Right lobe of liver (tissue), 6 donors: Measurements from ENCODE around the gene FGD5. TPM values are rescaled to one million over a fixed set of nuclear protein-coding genes. Genes with fewer than 3 reads are reported as not detected.

Experiments
- ATAC-seq, 4 donors: fragments of 200-7000 bp; cut with Tn5 transposase; one replicate each; pipeline ENCODE4 v1.9.1; 2020; ENCODE audit warnings: mild to moderate bottlenecking in 4 of 4, moderate library complexity in 4 of 4
- DNase-seq, 3 donors: peaks; one replicate each; pipeline ENCODE4 v3.0.0-alpha.2; 2020
- H3K27ac ChIP-seq, 3 donors: fragments of 200-600 bp; one replicate each; pipeline ENCODE4 v1.8.0; 2022
- H3K27me3 ChIP-seq, 2 donors: fragments of 200-600 bp; one replicate each; pipeline ENCODE4 v1.8.0; 2022
- H3K36me3 ChIP-seq, 4 donors: fragments of 200-600 bp; sonication (generic) in 1 of 4; one replicate each; pipeline versions ENCODE4 v1.5.1 to v1.8.0; 2017 to 2022; ENCODE audit warnings: control low read depth in 1 of 4
- H3K4me1 ChIP-seq, 4 donors: fragments of 200-600 bp; sonication (generic) in 1 of 4; one replicate each; pipeline versions ENCODE4 v1.5.1 to v1.8.0; 2017 to 2022; ENCODE audit warnings: control low read depth in 1 of 4
- H3K4me3 ChIP-seq, 3 donors: fragments of 200-600 bp; one replicate each; pipeline ENCODE4 v1.8.0; 2022
- H3K9me3 ChIP-seq, 4 donors: fragments of 200-600 bp; sonication (generic) in 1 of 4; one replicate each; pipeline versions ENCODE4 v1.5.1 to v1.8.0; 2017 to 2022; ENCODE audit warnings: control low read depth in 1 of 4
- POLR2A ChIP-seq: fragments of 450-650 bp; IDR thresholded peaks from one replicate; pipeline ENCODE4 v1.6.1; 2017; ENCODE audit warnings: antibody characterized with exemption, mild to moderate bottlenecking
- WGBS: methylation state at CpG from one replicate; pipeline ENCODE4 v1.1.6; 2018; ENCODE audit warnings: low coverage, low lambda C conversion rate; ENCODE audit not compliant: insufficient coverage; ENCODE audit errors: missing lambda C conversion rate; 5-methylcytosine and 5-hydroxymethylcytosine counted together
- intact Hi-C, 2 donors: fragments of 100-400 bp; cut with DNase I; formaldehyde crosslinking; loops; one replicate each; pipeline versions ENCODE4 v1.11.2 to v1.14.1; 2022
- long read RNA-seq: library from polyadenylated mRNA; unstranded; transcript quantifications from one replicate; pipeline ENCODE4 v2.0.0, GENCODE V29; 2019
- total RNA-seq, 6 experiments: library from RNA; depleted of rRNA in 2 of 6; stranded (reverse); fragments of >200 nt in 2 of 6; fragmentation: NEBNext Ultra II Directional in 3 of 6; extraction: Animal tissue kit (Norgen Biotek cat#: 25700) in 3 of 6; gene quantifications; one replicate each; pipeline versions ENCODE4 v1.1.0 to v1.2.4, GENCODE V29; 2016 to 2023
- TF ChIP-seq, protein P1 (sequence below), 4 donors: fragments of 200-600 bp in 3 of 4; fragments of 450-650 bp in 1 of 4; IDR thresholded peaks; one replicate each; pipeline versions ENCODE4 v1.5.1 to v1.8.0; 2016 to 2022; ENCODE audit warnings: antibody characterized with exemption in 4 of 4, mild to moderate bottlenecking in 2 of 4
- donor health status: DM: no; HTN: yes; CAD: no.
- donor health status: DM: no; HTN: no; CAD: no.
- donor health status: DM: no; HTN: no; CAD: no.
- donor health status: DM: no; HTN: yes; CAD: no.
- donor health status: DM: no; HTN: yes; CAD: no.

FGD5 gene
- total RNA-seq, result 1 to 10 TPM; 3.4 to 8.9 (median 5.9) TPM
- long read RNA-seq, result 0 reads

GRCh38 chr3:14818804-14819500 lies at the start of gene FGD5:
Gene FGD5 (plus strand): TSS chr3:14818962. CDS start chr3:14819072, 110 bp downstream.
- no peaks in the 10 kb centered on the region for H3K36me3 ChIP-seq
- no peaks in the 10 kb centered on the region for H3K27me3 ChIP-seq
- TF ChIP-seq, protein P1, sequence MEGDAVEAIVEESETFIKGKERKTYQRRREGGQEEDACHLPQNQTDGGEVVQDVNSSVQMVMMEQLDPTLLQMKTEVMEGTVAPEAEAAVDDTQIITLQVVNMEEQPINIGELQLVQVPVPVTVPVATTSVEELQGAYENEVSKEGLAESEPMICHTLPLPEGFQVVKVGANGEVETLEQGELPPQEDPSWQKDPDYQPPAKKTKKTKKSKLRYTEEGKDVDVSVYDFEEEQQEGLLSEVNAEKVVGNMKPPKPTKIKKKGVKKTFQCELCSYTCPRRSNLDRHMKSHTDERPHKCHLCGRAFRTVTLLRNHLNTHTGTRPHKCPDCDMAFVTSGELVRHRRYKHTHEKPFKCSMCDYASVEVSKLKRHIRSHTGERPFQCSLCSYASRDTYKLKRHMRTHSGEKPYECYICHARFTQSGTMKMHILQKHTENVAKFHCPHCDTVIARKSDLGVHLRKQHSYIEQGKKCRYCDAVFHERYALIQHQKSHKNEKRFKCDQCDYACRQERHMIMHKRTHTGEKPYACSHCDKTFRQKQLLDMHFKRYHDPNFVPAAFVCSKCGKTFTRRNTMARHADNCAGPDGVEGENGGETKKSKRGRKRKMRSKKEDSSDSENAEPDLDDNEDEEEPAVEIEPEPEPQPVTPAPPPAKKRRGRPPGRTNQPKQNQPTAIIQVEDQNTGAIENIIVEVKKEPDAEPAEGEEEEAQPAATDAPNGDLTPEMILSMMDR (IDR thresholded peaks at IDR 0.05), result no peak
- no peak for TF ChIP-seq POLR2A
- H3K4me1 ChIP-seq, result peaks cover 0 to 13% (median 0%) of the 10 kb centered on the region in 4 donors
- H3K9me3 ChIP-seq, result no peaks in the 10 kb centered on the region
- WGBS, result 78% methylated on average over 16 of the region's 25 CpGs
- no peak for ATAC-seq
- H3K27ac ChIP-seq, result no peak within 1 kb of the TSS
- DNase-seq, result no peak
- intact Hi-C loops, result no loop called here
- H3K4me3 ChIP-seq, result no peak within 1 kb of the TSS

DNA sequence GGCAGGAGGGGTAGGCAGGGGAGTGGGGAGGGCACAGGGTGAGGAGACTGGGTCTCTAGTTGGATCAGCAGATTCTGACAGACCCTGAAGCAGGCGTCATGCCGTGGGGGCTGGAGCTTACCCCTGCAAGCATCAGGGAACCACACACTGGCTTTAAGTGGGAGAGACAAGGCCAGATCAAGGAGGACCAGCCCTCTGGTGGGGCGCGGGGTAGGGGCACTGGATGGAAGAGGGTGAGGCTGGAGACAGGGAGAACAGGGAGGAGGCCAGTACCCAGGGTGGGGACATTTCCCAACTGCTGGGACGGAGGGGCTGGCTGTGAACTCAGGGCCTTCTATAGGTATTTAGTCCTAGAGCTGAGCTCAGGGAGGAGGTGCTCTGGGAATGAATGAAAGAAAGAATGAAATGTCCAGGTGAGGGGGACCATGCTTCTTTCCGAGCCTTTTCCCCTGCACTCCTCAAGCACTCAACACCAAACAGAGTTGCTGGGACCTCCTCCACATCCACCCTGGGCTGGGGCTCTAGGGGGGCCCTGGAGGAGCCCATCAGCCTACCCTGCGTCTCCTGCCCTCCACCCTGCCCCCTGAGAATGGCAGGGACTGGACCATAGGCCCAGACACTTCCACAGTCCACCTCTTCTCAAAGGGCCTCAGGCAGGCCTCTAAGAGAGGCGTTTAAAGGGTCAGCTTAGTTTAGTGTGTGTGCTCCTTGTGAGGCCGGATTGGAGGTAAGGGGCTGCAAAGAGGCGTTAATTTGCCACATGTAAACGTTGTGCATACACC lies 49.0 kb upstream of the FGD5 start:
- Histone ChIP-seq H3K36me3 (no peaks in the 10 kb centered on the region), H3K27me3 (no peaks in the 10 kb centered on the region), H3K9me3 (no peaks in the 10 kb centered on the region), H3K4me3 (no peak overlapping the region), H3K4me1 (no peaks in the 10 kb centered on the region), H3K27ac (no peak overlapping the region)
- 78% methylated on average over 5 of the region's 11 CpGs for WGBS
- TF ChIP-seq POLR2A, result no peak
- TF ChIP-seq, protein P1 (IDR thresholded peaks at IDR 0.05), result no peak
- intact Hi-C loops, result loop anchor here in 1 of 2 donors (10.0 kb wide), 1 partner anchor 95 kb away; the partner anchor contains the start of gene C3orf20
- DNase-seq (peak in 1 of 3 donors; percentile 14), ATAC-seq (no peak)

DNA sequence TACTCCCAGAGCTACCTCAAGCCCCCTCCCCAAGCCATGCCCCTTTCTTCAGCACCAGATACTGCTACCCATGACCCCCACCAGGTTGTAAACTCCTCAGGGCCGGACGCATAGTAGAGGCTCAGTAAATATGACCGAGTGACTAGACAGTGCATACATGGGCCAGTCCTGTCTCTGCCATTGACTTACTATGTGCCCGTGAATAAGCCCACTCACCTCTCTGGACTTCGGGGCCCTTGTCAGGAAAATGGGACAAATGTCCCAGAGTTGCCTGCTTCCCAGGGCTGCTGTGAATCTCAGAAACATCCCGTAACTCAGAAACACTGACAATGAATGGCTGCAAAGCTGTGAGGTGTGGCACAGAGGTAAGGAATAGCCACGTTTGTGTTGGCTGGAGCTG lies 48.2 kb upstream of the FGD5 start:
- no peak for TF ChIP-seq POLR2A
- TF ChIP-seq, protein P1 (IDR thresholded peaks at IDR 0.05), result no peak
- Histone ChIP-seq H3K27me3 (no peaks in the 10 kb centered on the region), H3K4me1 (no peaks in the 10 kb centered on the region), H3K9me3 (no peaks in the 10 kb centered on the region), H3K27ac (no peak overlapping the region), H3K4me3 (no peak overlapping the region), H3K36me3 (no peaks in the 10 kb centered on the region)
- 81% methylated on average over 6 of the region's 7 CpGs for WGBS
- no peak for ATAC-seq
- intact Hi-C loops, result loop anchor here in 1 of 2 donors (10.0 kb wide), 1 partner anchor 96 kb away; the partner anchor contains the start of gene C3orf20
- DNase-seq, result peak in 1 of 3 donors; percentile 10

- no peaks in the 10 kb centered on the region for H3K9me3 ChIP-seq
- no peaks in the 10 kb centered on the region for H3K4me1 ChIP-seq
- intact Hi-C loops, result loop anchor here in 1 of 2 donors (10.0 kb wide), 1 partner anchor 97 kb away; the partner anchor contains the start of gene C3orf20
- no peak for TF ChIP-seq POLR2A
- TF ChIP-seq, protein P1 (IDR thresholded peaks at IDR 0.05), result no peak
- no peak for ATAC-seq
- H3K4me3 ChIP-seq, result no peak overlapping the region
- WGBS, result 96% methylated on average over 3 of the region's 18 CpGs
- H3K27me3 ChIP-seq, result no peaks in the 10 kb centered on the region
- no peak overlapping the region for H3K27ac ChIP-seq
- DNase-seq, result peak in 2 of 3 donors; percentile 21 to 35
- H3K36me3 ChIP-seq, result no peaks in the 10 kb centered on the region
These were observed 46.9 kb upstream of the FGD5 start for GRCh38 chr3:14771593-14772497.
